ENCODE measurements around the gene NDFIP2. TPM values are rescaled to one million over a fixed set of nuclear protein-coding genes. Genes with fewer than 3 reads are reported as not detected.

Gene NDFIP2
- total RNA-seq, 2 donors from 2014 or later = 84.2 to 130 TPM

DNA sequence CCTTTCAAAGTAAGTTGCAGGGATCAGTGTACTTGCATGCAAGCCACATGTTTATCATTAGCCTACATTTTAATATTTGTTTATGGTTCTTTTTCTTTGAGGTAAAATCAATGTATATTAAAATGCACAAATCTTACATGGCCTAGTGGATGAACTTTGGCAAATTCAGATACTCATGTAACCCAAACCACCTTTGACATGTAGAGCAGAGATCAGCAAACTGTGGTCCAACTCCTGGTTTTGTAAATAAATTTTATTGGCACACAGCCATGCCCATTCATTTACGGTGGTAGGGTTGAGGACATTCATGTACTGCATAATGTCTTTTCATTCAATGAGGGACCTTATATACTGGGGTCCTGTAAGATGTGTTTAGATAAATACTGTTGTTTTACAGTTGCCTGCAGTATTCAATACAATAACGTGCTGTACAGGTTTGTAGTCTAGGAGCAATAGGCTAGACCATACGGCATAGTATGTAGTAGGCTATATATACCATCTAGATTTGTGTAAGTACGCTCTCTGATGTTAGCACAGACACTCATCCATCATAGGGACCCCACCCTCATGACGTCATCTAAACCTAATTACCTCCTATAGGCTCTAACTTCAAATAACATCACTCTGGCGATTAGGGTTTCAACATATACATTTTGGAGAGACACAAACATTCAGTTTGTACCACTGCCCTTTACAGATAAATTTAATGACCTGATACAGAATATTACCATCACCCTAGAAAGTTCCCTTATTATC lies 5.7 kb downstream of the NDFIP2 start:
- Histone ChIP-seq H3K4me1 (no peaks in the 10 kb centered on the region), H3K36me3 (no peaks in the 10 kb centered on the region), H3K27me3 (no peaks in the 10 kb centered on the region), H3K4me3 (no peak overlapping the region), H3K9me3 (no peaks in the 10 kb centered on the region), H3K9ac (ENCODE audit: low read depth in 2 of 2, low read length in 2 of 2) (no peak overlapping the region), H3K27ac (no peak overlapping the region)
- DNase-seq = no peak
- TF ChIP-seq, protein P1, sequence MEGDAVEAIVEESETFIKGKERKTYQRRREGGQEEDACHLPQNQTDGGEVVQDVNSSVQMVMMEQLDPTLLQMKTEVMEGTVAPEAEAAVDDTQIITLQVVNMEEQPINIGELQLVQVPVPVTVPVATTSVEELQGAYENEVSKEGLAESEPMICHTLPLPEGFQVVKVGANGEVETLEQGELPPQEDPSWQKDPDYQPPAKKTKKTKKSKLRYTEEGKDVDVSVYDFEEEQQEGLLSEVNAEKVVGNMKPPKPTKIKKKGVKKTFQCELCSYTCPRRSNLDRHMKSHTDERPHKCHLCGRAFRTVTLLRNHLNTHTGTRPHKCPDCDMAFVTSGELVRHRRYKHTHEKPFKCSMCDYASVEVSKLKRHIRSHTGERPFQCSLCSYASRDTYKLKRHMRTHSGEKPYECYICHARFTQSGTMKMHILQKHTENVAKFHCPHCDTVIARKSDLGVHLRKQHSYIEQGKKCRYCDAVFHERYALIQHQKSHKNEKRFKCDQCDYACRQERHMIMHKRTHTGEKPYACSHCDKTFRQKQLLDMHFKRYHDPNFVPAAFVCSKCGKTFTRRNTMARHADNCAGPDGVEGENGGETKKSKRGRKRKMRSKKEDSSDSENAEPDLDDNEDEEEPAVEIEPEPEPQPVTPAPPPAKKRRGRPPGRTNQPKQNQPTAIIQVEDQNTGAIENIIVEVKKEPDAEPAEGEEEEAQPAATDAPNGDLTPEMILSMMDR (IDR thresholded peaks at IDR 0.05) = no peak
- intact Hi-C loops (cut with DNase I) = no loop called here

DNA sequence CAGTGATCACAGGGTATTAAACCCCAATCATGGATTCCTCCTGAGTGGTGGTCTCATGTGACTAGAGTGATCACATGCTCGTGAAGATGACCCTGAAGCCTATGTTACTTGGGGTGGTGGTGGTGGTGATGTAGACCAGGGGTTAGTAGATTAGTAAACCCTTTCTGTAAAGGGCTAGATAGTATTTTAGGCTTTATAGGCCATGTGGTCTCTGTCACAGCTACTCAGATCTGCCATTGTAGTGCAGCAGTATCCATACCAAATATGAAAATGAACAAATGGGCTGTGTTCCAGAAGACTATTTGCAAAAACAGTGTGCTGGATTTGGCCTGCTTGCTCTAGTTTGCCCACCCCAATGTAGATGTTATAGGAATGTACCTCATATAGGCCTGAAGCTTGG lies 9.4 kb downstream of the NDFIP2 start:
- H3K9ac ChIP-seq (ENCODE audit: low read depth in 2 of 2, low read length in 2 of 2) = no peak overlapping the region
- no peaks in the 10 kb centered on the region for H3K27me3 ChIP-seq
- no peak for DNase-seq
- H3K4me3 ChIP-seq = no peak overlapping the region
- H3K4me1 ChIP-seq = peaks cover 4% of the 10 kb centered on the region
- H3K9me3 ChIP-seq = no peaks in the 10 kb centered on the region
- TF ChIP-seq, protein P1 (IDR thresholded peaks at IDR 0.05) = no peak
- intact Hi-C loops (cut with DNase I) = no loop called here
- no peaks in the 10 kb centered on the region for H3K36me3 ChIP-seq
- no peak overlapping the region for H3K27ac ChIP-seq

DNA sequence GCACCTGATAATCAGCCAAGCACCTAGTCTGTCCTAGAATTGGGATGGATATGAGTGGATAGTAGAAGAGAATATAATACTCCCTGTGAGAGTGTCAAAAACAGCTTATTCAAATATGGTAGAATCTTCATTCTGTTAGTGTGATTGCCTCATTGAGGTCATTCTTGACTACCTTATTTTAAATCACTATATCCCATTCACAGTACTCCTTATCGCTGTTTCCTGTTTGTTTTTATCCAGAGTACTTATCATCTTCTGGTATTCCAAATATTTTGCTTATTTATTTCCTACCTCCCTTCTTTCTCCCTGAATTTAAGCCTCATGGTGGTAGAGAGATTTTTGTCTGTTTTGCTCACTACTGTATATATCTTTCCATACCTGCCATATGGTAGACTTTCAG lies 9.9 kb downstream of the NDFIP2 start:
- no peak overlapping the region for H3K9ac ChIP-seq (ENCODE audit: low read depth in 2 of 2, low read length in 2 of 2)
- H3K9me3 ChIP-seq = no peaks in the 10 kb centered on the region
- H3K36me3 ChIP-seq = no peaks in the 10 kb centered on the region
- H3K4me3 ChIP-seq = no peak overlapping the region
- peaks cover 4% of the 10 kb centered on the region for H3K4me1 ChIP-seq
- TF ChIP-seq, protein P1 (IDR thresholded peaks at IDR 0.05) = no peak
- H3K27ac ChIP-seq = no peak overlapping the region
- H3K27me3 ChIP-seq = no peaks in the 10 kb centered on the region
- intact Hi-C loops (cut with DNase I) = no loop called here
- no peak for DNase-seq

DNA sequence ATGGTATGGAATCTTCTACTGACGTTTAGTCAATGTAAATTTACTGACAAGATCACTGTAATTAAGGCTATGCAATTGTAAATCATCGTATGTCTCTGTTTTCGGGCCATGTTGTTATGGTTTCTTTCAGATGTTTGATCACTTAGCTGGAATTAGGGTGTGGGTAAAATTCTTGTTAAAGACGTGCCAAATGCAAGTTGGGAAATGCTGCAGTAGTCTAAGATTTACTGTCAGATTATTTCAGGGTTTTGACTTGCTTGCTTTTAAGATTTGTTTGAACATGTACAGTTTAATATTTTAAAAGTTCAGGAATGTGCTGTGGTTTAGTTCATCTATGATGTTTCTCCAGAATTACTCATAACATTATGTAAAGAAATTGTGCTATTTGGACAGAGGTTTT lies 10.8 kb downstream of the NDFIP2 start:
- H3K27ac ChIP-seq = no peak overlapping the region
- H3K27me3 ChIP-seq = no peaks in the 10 kb centered on the region
- H3K4me3 ChIP-seq = no peak overlapping the region

DNA sequence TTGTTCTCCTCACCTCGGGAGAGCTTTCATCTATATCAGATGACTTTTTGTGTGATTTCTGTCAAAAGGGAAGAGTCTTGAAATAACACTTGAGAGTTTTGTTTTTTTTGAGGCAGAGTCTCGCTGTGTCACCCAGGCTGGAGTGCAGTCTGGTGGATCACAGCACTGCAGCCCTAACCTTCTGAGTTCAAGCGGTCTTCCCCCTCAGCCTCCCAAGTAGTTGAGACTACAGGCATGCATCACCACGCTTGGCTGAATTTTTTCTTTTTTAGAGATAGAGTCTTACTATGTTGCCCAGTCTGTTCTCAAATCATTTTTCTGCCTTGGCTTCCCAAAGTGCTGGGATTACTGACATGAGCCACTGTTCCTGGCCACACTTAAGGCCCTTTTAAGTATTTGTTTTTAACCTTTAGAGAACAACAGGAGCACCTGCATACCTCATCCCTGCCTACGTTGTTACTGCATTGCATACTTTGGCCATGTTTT lies 11.4 kb downstream of the NDFIP2 start:
- no peak overlapping the region for H3K27ac ChIP-seq
- TF ChIP-seq, protein P1 (IDR thresholded peaks at IDR 0.05) = no peak
- no peak overlapping the region for H3K9ac ChIP-seq (ENCODE audit: low read depth in 2 of 2, low read length in 2 of 2)
- no peaks in the 10 kb centered on the region for H3K27me3 ChIP-seq
- no peak for DNase-seq
- no peaks in the 10 kb centered on the region for H3K36me3 ChIP-seq
- H3K4me3 ChIP-seq = no peak overlapping the region
- intact Hi-C loops (cut with DNase I) = no loop called here
- H3K4me1 ChIP-seq = peaks cover 14% of the 10 kb centered on the region
- no peaks in the 10 kb centered on the region for H3K9me3 ChIP-seq

More for the DNA sequence above, 10.8 kb downstream of the NDFIP2 start:
- Histone ChIP-seq H3K36me3 (no peaks in the 10 kb centered on the region), H3K4me1 (peaks cover 9% of the 10 kb centered on the region), H3K9ac (ENCODE audit: low read depth in 2 of 2, low read length in 2 of 2) (no peak overlapping the region), H3K9me3 (no peaks in the 10 kb centered on the region)
- intact Hi-C loops (cut with DNase I) = no loop called here
- no peak for DNase-seq
- TF ChIP-seq, protein P1 (IDR thresholded peaks at IDR 0.05) = no peak
